Aorta (tissue), 5 donors: ENCODE results near the gene MAP2K5. TPM values are rescaled to one million over a fixed set of nuclear protein-coding genes. Genes with fewer than 3 reads are reported as not detected.

Experiments used
- ATAC-seq: fragments of 200-7000 bp; cut with Tn5 transposase; one replicate; pipeline ENCODE4 v1.9.1; 2022; ENCODE audit warnings: moderate library complexity; ENCODE audit not compliant: low FRiP score
- DNase-seq, 2 donors: peaks; one replicate each; pipeline ENCODE4 v3.0.0-alpha.2; 2020
- H3K27ac ChIP-seq, 2 donors: one replicate each; pipeline ENCODE4 v1.5.1; 2013; ENCODE audit warnings: low read length in 2 of 2, mild to moderate bottlenecking in 2 of 2, moderate library complexity in 2 of 2, control low read depth in 1 of 2, inconsistent platforms in 1 of 2, low read depth in 1 of 2
- H3K27me3 ChIP-seq, 2 donors: one replicate each; pipeline ENCODE4 v1.6.1; 2013; ENCODE audit warnings: control low read depth in 1 of 2, low read length in 1 of 2, mild to moderate bottlenecking in 1 of 2, moderate library complexity in 1 of 2; ENCODE audit not compliant: insufficient read depth in 2 of 2, control insufficient read depth in 1 of 2
- H3K36me3 ChIP-seq, 2 donors: one replicate each; pipeline ENCODE4 v1.6.1; 2013; ENCODE audit warnings: control low read depth in 1 of 2, low read length in 1 of 2, mild to moderate bottlenecking in 1 of 2; ENCODE audit not compliant: insufficient read depth in 2 of 2, control insufficient read depth in 1 of 2
- H3K4me1 ChIP-seq, 2 donors: one replicate each; pipeline ENCODE4 v1.6.1; 2013; ENCODE audit warnings: low read length in 2 of 2, control low read depth in 1 of 2, mild to moderate bottlenecking in 1 of 2, moderate library complexity in 1 of 2; ENCODE audit not compliant: insufficient read depth in 2 of 2, control insufficient read depth in 1 of 2
- H3K4me3 ChIP-seq, 2 donors: one replicate each; pipeline ENCODE4 v1.5.1; 2013; ENCODE audit warnings: low read length in 2 of 2, control low read depth in 1 of 2, mild to moderate bottlenecking in 1 of 2
- H3K9me3 ChIP-seq: one replicate; pipeline ENCODE4 v1.6.1; 2013; ENCODE audit warnings: mild to moderate bottlenecking, low read length; ENCODE audit not compliant: control insufficient read depth
- WGBS, 2 donors: extraction: QIAGEN DNeasy Blood & Tissue Kit; methylation state at CpG; one replicate each; pipeline ENCODE4 v1.1.7; 2013; 5-methylcytosine and 5-hydroxymethylcytosine counted together
- intact Hi-C, 2 donors: fragments of 100-400 bp; cut with DNase I; formaldehyde crosslinking; loops; one replicate each; pipeline versions ENCODE4 v1.14.2 to v1.15.0; 2022
- polyA plus RNA-seq, 2 donors: library from polyadenylated mRNA; stranded (reverse); fragments of 200-250 nt; gene quantifications; one replicate each; pipeline ENCODE4 v1.2.3, GENCODE V29; 2013
- total RNA-seq, 2 donors: library from RNA; stranded (reverse); fragmentation: NEBNext Ultra II Directional; extraction: Animal tissue kit (Norgen Biotek cat#: 25700); gene quantifications; one replicate each; pipeline ENCODE4 v1.2.1, GENCODE V29; 2021
- donor health status: healthy with polysubstance abuse.
- donor health status: Bipolar disorder and iron deficiency.
- donor health status: DM: no; HTN: no; CAD: no.
- donor health status: DM: no; HTN: no; CAD: no.
- donor health status: DM: yes; HTN: yes; CAD: no.

Gene MAP2K5
- total and polyA plus RNA-seq, 4 donors, result 7.3 to 29.2 (median 17.1) TPM

DNA sequence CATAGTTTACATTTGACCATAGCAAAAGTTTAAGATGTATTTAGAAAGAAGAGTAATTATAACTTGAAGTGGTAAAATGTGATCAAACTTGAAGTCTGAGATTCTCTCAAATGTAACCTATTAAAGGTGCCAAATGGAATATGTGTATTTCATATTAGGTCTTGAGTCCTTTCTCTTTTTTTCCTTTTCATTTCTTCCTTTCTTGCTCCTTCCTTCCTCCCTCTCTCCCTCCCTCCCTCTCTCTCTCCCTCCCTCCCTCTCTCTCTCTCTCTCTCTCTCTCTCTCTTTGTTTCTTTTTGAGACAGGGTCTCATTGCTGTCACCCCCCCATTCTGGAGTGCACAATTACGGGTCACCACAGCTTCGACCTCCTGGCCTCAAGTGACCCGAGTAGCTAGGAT lies 47.7 kb downstream of the MAP2K5 start:
- intact Hi-C loops, result no loop called here
- 88 to 90% methylated on average over 3 of the region's 3 CpGs for WGBS, 2 donors
- H3K36me3 ChIP-seq, result peaks cover 0 to 3% of the 10 kb centered on the region in 2 donors

GRCh38 chr15:67592245-67592644 lies 49.7 kb downstream of the MAP2K5 start:
- ATAC-seq, result no peak
- Histone ChIP-seq H3K4me1 (no peaks in the 10 kb centered on the region), H3K27ac (no peak overlapping the region), H3K4me3 (no peak overlapping the region), H3K27me3 (no peaks in the 10 kb centered on the region), H3K9me3 (no peaks in the 10 kb centered on the region), H3K36me3 (no peaks in the 10 kb centered on the region)
- DNase-seq, result no peak
- intact Hi-C loops, result no loop called here

More for the DNA sequence above, 47.7 kb downstream of the MAP2K5 start:
- no peak for ATAC-seq
- Histone ChIP-seq H3K27ac (no peak overlapping the region), H3K4me1 (no peaks in the 10 kb centered on the region), H3K27me3 (no peaks in the 10 kb centered on the region), H3K4me3 (no peak overlapping the region), H3K9me3 (no peaks in the 10 kb centered on the region)
- no peak for DNase-seq

DNA sequence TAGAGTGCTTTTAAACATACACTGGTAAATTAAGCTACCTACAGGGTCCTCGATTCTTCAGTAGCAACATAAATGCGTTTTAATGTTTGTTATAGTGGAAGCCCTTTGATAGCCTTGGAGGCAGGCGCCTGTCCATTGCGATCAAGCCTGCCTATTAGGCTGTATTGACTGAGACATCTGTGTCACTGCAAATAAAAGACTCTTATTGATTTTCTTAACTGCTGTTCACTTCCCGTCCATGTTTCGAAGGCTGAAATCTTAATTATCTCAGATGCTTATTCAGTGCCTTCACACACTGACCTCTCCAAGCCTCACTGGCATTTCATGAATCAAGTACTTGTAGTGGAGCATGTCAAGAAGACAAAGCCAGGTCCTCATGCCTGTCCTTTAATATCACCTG lies 51.1 kb downstream of the MAP2K5 start:
- intact Hi-C loops, result no loop called here
- WGBS, 2 donors, result 92 to 95% methylated on average over 6 of the region's 6 CpGs
- H3K36me3 ChIP-seq, result no peaks in the 10 kb centered on the region
- H3K27ac ChIP-seq, result no peak overlapping the region
- H3K4me1 ChIP-seq, result no peaks in the 10 kb centered on the region
- H3K27me3 ChIP-seq, result no peaks in the 10 kb centered on the region
- no peak for DNase-seq
- no peak overlapping the region for H3K4me3 ChIP-seq
- no peaks in the 10 kb centered on the region for H3K9me3 ChIP-seq
- no peak for ATAC-seq

DNA sequence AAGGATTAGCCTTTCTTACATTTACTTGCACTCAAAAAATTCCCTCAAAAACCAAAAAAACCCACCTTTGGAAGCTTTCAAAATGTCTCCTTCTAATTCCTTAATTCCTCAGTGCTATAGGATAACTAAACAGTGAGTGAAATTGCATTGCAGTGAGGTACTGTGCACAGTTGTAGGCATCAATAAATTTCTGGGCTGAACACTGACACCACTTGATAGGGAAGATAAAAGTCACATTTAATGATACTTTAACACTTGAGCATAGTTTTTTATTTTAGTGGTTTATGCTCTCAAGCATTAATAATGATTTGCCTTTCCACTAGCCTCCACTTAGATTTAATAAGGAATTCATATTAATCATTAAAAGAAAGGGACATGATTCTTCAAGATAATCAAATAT lies 52.3 kb downstream of the MAP2K5 start:
- ATAC-seq, result no peak
- no peaks in the 10 kb centered on the region for H3K4me1 ChIP-seq
- no peaks in the 10 kb centered on the region for H3K27me3 ChIP-seq
- no peaks in the 10 kb centered on the region for H3K9me3 ChIP-seq
- no peak overlapping the region for H3K27ac ChIP-seq
- intact Hi-C loops, result no loop called here
- DNase-seq, result no peak
- H3K4me3 ChIP-seq, result no peak overlapping the region
- no peaks in the 10 kb centered on the region for H3K36me3 ChIP-seq

GRCh38 chr15:67595572-67595971 lies 53.1 kb downstream of the MAP2K5 start:
- Histone ChIP-seq H3K36me3 (no peaks in the 10 kb centered on the region), H3K27ac (no peak overlapping the region), H3K4me3 (no peak overlapping the region), H3K27me3 (no peaks in the 10 kb centered on the region), H3K9me3 (no peaks in the 10 kb centered on the region), H3K4me1 (no peaks in the 10 kb centered on the region)
- no peak for DNase-seq
- no peak for ATAC-seq
- intact Hi-C loops, result no loop called here

GRCh38 chr15:67601073-67601472 lies 58.6 kb downstream of the MAP2K5 start:
- no peaks in the 10 kb centered on the region for H3K4me1 ChIP-seq
- H3K27ac ChIP-seq, result no peak overlapping the region
- intact Hi-C loops, result no loop called here
- ATAC-seq (no peak), DNase-seq (no peak)
- WGBS, 2 donors, result 88 to 91% methylated on average over 2 of the region's 2 CpGs
- no peaks in the 10 kb centered on the region for H3K27me3 ChIP-seq
- H3K9me3 ChIP-seq, result no peaks in the 10 kb centered on the region
- H3K36me3 ChIP-seq, result no peaks in the 10 kb centered on the region
- no peak overlapping the region for H3K4me3 ChIP-seq

DNA sequence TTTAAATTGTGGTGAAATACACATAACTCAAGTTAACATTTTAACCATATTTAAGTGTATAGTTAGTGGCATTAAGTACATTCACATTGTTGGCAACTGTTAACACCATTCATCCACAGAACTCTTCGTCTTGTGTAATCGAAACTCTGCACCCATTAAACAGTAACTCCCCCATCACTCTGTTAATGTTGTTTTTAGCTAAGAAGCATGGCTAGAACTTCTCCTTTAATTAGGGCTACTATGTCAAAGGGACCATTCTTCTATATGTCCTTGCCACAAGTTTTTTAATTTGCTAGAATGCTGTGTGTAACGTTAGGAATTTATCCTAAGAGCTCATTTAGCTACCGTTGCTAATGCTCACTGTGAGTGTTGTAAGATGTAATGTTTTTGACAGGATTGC lies 60.6 kb downstream of the MAP2K5 start:
- Histone ChIP-seq H3K27me3 (no peaks in the 10 kb centered on the region), H3K9me3 (no peaks in the 10 kb centered on the region), H3K4me1 (no peaks in the 10 kb centered on the region), H3K27ac (no peak overlapping the region), H3K36me3 (no peaks in the 10 kb centered on the region), H3K4me3 (no peak overlapping the region)
- DNase-seq (no peak), ATAC-seq (no peak)
- WGBS, 2 donors, result 95% methylated on average over 4 of the region's 4 CpGs
- intact Hi-C loops, result no loop called here

GRCh38 chr15:67605871-67606270 lies 63.4 kb downstream of the MAP2K5 start:
- no peak overlapping the region for H3K27ac ChIP-seq
- intact Hi-C loops, result no loop called here
- peaks cover 0 to 2% of the 10 kb centered on the region in 2 donors for H3K36me3 ChIP-seq
- H3K27me3 ChIP-seq, result no peaks in the 10 kb centered on the region
- H3K4me1 ChIP-seq, result no peaks in the 10 kb centered on the region
- 39 to 61% methylated on average over 2 of the region's 2 CpGs for WGBS, 2 donors
- H3K4me3 ChIP-seq, result no peak overlapping the region
- ATAC-seq (no peak), DNase-seq (no peak)
- H3K9me3 ChIP-seq, result no peaks in the 10 kb centered on the region

- H3K4me1 ChIP-seq, result no peaks in the 10 kb centered on the region
- ATAC-seq, result no peak
- WGBS, 2 donors, result 98 to 100% methylated on average over 1 of the region's 1 CpG
- no peaks in the 10 kb centered on the region for H3K9me3 ChIP-seq
- intact Hi-C loops, result no loop called here
- H3K27ac ChIP-seq, result no peak overlapping the region
- H3K36me3 ChIP-seq, result peaks cover 0 to 2% of the 10 kb centered on the region in 2 donors
- no peak for DNase-seq
- H3K4me3 ChIP-seq, result no peak overlapping the region
- no peaks in the 10 kb centered on the region for H3K27me3 ChIP-seq
Measured at GRCh38 chr15:67606742-67607141, 64.2 kb downstream of the MAP2K5 start.
